SK-N-SH treated with all-trans-retinoic acid at 6 μM for 48 hours (cell line): Measurements from ENCODE around the gene REEP6.

Source experiments
- ARNTL ChIP-seq: fragments of 450-650 bp; formaldehyde crosslinking; IDR thresholded peaks from 2 replicates; pipeline ENCODE4 v1.5.0; 2020; ENCODE audit warnings: low read depth, mild to moderate bottlenecking, moderate library complexity, borderline replicate concordance
- TCF4 ChIP-seq: fragments of 250-450 bp; sonication (Bioruptor Pico); IDR thresholded peaks from 2 replicates; pipeline ENCODE4 v1.8.0; 2021; ENCODE audit warnings: mild to moderate bottlenecking, moderate library complexity, borderline replicate concordance

DNA sequence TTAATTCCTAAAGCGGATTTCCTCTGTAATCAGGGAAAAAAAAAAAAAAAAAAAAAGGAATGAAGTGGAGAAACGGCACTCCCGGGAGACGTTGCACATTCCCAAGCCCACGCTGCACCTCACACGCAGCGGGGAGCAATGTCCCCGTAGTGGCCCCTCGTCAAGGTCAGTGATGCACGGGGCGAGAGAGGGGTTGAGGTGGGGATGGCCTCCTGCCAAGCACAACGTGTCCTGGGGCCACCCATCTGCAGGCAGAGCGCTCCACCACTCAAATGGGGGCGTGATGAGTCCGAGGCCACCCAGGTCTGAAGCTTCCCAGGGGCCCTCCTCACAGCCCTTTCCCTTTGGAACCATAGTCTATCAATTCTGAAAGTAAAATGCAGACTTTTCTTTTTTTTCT lies 48.0 kb downstream of the REEP6 start:
- TF ChIP-seq ARNTL (no peak), TCF4 (CRISPR knock-in tag) (no peak)
